ENCODE results near the gene TMEM134. TPM values are rescaled to one million over a fixed set of nuclear protein-coding genes. Genes with fewer than 3 reads are reported as not detected.

Gene TMEM134
- total and polyA plus RNA-seq, 7 donors: 57.1 to 121 (median 81.7) TPM

DNA sequence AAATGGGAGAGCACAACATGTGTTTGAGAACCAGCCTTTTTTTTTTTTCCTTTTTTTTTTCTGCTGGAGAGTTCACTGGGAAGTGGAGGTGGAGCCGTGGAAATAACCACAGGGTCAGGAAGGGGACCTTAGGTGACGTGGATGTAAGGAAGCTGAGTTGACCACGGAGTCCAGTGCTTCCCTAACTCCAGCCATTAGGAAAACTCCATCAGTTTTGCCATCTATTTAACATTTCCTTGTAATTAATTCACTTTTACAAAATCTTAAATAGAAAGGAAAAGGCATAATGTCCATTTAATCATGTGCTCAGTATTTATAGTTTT is 40.9 kb upstream of the TMEM134 start:
- TF ChIP-seq, protein P1, sequence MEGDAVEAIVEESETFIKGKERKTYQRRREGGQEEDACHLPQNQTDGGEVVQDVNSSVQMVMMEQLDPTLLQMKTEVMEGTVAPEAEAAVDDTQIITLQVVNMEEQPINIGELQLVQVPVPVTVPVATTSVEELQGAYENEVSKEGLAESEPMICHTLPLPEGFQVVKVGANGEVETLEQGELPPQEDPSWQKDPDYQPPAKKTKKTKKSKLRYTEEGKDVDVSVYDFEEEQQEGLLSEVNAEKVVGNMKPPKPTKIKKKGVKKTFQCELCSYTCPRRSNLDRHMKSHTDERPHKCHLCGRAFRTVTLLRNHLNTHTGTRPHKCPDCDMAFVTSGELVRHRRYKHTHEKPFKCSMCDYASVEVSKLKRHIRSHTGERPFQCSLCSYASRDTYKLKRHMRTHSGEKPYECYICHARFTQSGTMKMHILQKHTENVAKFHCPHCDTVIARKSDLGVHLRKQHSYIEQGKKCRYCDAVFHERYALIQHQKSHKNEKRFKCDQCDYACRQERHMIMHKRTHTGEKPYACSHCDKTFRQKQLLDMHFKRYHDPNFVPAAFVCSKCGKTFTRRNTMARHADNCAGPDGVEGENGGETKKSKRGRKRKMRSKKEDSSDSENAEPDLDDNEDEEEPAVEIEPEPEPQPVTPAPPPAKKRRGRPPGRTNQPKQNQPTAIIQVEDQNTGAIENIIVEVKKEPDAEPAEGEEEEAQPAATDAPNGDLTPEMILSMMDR (IDR thresholded peaks at IDR 0.05): no peak
- no peak for ATAC-seq
- no peak overlapping the region for H3K27ac ChIP-seq
- H3K36me3 ChIP-seq (ENCODE audit: insufficient read depth in 1 of 2, low read depth in 1 of 2): peaks cover 0 to 11% of the 10 kb centered on the region in 2 donors
- H3K27me3 ChIP-seq (ENCODE audit: insufficient read depth in 3 of 3, low read length in 2 of 3): peaks cover 0 to 10% (median 4%) of the 10 kb centered on the region in 3 donors
- no peak overlapping the region for H3K4me3 ChIP-seq
- DNase-seq: no peak
- no peaks in the 10 kb centered on the region for H3K9me3 ChIP-seq
- WGBS, 3 donors: 50 to 53% (median 53%) methylated on average over 3 of the region's 3 CpGs
- H3K4me1 ChIP-seq: peaks cover 24% of the 10 kb centered on the region
- intact Hi-C loops (cut with DNase I): no loop called here

GRCh38 chr11:67508486-67509121 is 39.6 kb upstream of the TMEM134 start:
- intact Hi-C loops (cut with DNase I): loop anchor here in 1 of 2 donors (5.0 kb wide), 1 partner anchor 41 kb away; the partner anchor contains the start of gene TMEM134
- Histone ChIP-seq H3K27ac (peak overlapping the region; percentile 99), H3K9me3 (no peaks in the 10 kb centered on the region), H3K4me3 (peak overlapping the region; percentile 90), H3K36me3 (ENCODE audit: insufficient read depth in 1 of 2, low read depth in 1 of 2) (peaks cover 0 to 11% of the 10 kb centered on the region in 2 donors), H3K4me1 (peaks cover 27% of the 10 kb centered on the region), H3K27me3 (ENCODE audit: insufficient read depth in 3 of 3, low read length in 2 of 3) (peaks cover 0 to 12% (median 8%) of the 10 kb centered on the region in 3 donors)
- WGBS, 3 donors: 0 to 1% (median 1%) methylated on average over 45 to 57 of the region's 57 CpGs
- DNase-seq (peak; percentile 99), ATAC-seq (peak; percentile 66 to 77 (median 72))
- TF ChIP-seq, protein P1 (IDR thresholded peaks at IDR 0.05): no peak

- H3K4me1 ChIP-seq: peaks cover 27% of the 10 kb centered on the region
- WGBS, 3 donors: 0 to 1% (median 0%) methylated on average over 49 to 57 of the region's 57 CpGs
- ATAC-seq: peak; percentile 85 to 90 (median 88)
Measured at GRCh38 chr11:67507864-67508485, 38.9 kb upstream of the TMEM134 start, which contains the start of gene CDK2AP2. CDK2AP2 (minus strand) TSS chr11:67508162; CDS start chr11:67508082, 80 bp downstream.

GRCh38 chr11:67507242-67507863 is 38.3 kb upstream of the TMEM134 start:
- TF ChIP-seq, protein P1 (IDR thresholded peaks at IDR 0.05): no peak
- ATAC-seq: no peak
- no peak for DNase-seq
- H3K27ac ChIP-seq: peak overlapping the region; percentile 99
- H3K36me3 ChIP-seq (ENCODE audit: insufficient read depth in 1 of 2, low read depth in 1 of 2): peaks cover 0 to 11% of the 10 kb centered on the region in 2 donors
- peaks cover 27% of the 10 kb centered on the region for H3K4me1 ChIP-seq
- 37 to 41% (median 37%) methylated on average over 33 of the region's 33 CpGs for WGBS, 3 donors
- H3K4me3 ChIP-seq: peak overlapping the region; percentile 90
- H3K27me3 ChIP-seq (ENCODE audit: insufficient read depth in 3 of 3, low read length in 2 of 3): peaks cover 0 to 11% (median 8%) of the 10 kb centered on the region in 3 donors
- H3K9me3 ChIP-seq: no peaks in the 10 kb centered on the region
- intact Hi-C loops (cut with DNase I): loop anchor here (2.0 to 5.0 kb wide), 3 partner anchors 40 to 151 kb away; partner anchors contain the start of genes PPP1CA (in 1 of the 2) and TMEM134 (in 1 of the 2)

More at GRCh38 chr11:67507864-67508485, 38.9 kb upstream of the TMEM134 start, which contains the start of gene CDK2AP2:
- Histone ChIP-seq H3K9me3 (no peaks in the 10 kb centered on the region), H3K36me3 (ENCODE audit: insufficient read depth in 1 of 2, low read depth in 1 of 2) (peaks cover 0 to 11% of the 10 kb centered on the region in 2 donors), H3K27ac (peak within 1 kb of the TSS; percentile 99), H3K4me3 (peak within 1 kb of the TSS; percentile 90), H3K27me3 (ENCODE audit: insufficient read depth in 3 of 3, low read length in 2 of 3) (peaks cover 0 to 11% (median 8%) of the 10 kb centered on the region in 3 donors)
- intact Hi-C loops (cut with DNase I): loop anchor here (2.0 to 5.0 kb wide), 3 partner anchors 41 to 151 kb away; partner anchors contain the start of genes PPP1CA (in 1 of the 2) and TMEM134 (in 1 of the 2)
- TF ChIP-seq, protein P1 (IDR thresholded peaks at IDR 0.05): no peak
- DNase-seq: peak; percentile 100

All from psoas muscle (tissue), 8 donors.